ENCODE data around the gene PLPP3.

PLPP3 gene

DNA sequence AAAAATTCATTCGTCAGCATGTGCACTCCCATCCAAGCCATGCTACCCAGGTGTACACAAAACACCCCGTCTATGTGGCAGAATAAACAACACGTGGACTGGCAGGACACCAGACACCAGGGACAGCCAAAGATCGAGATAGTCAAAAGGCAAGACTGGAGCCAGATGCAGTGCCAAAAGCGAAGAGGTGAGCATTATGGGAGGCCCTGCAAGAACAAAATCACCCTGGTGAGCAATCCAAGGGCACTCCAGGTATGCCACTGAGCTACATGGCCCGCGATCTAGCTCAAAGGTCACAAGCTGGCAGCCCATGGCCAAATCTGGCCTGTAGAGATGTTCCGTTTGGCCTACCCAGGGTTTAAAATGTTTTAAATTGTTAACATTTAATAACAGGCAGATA is 33.7 kb downstream of the PLPP3 start:
- DNase-seq = no peak

GRCh38 chr1:56543783-56544612 is 35.4 kb downstream of the PLPP3 start:
- DNase-seq = no peak

DNA sequence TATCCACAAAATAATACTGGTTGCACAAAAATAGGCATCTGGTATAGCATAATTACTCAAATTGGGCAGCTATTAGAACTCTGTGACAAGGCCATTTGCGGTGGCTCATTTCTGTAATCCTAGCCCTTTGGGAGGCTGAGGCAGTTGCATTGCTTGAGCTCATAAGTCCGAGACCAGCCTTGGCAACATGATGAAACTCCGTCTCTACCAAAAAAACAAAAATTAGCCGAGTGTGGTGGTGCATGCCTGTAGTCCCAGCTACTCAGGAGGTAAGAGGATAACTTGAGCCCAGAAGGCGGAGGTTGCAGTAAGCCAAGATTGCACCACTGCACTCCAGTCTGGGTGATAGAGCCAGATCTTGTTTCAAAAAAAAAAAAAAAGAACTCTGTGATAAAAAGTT is 36.7 kb downstream of the PLPP3 start:
- DNase-seq = no peak

DNA sequence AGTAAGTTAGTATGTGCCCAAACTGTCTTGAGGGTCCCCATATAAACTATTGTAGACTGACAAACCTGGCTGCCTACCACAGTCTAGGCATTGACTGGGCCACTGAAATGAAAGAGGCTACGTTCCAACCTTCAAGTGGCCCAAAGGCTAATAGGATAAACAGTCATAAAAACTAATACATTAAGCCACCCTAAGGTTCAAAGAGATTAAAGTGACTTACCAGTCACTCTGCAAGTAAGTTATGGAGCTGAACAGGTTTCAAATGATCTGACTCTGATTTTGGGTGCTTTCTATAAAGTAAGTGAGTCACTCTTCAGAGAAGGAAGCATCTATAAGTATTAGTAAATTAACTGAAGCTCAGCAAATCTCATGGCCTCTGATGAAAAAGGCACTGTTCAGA is 38.0 kb downstream of the PLPP3 start:
- no peak for DNase-seq

GRCh38 chr1:56540467-56540866 is 38.9 kb downstream of the PLPP3 start:
- DNase-seq = no peak

- DNase-seq = no peak
These were observed 39.8 kb downstream of the PLPP3 start for GRCh38 chr1:56539520-56539931.

- DNase-seq = no peak
These were observed 40.8 kb downstream of the PLPP3 start for GRCh38 chr1:56538532-56538931.

GRCh38 chr1:56537660-56538059 is 41.7 kb downstream of the PLPP3 start:
- DNase-seq = no peak

DNA sequence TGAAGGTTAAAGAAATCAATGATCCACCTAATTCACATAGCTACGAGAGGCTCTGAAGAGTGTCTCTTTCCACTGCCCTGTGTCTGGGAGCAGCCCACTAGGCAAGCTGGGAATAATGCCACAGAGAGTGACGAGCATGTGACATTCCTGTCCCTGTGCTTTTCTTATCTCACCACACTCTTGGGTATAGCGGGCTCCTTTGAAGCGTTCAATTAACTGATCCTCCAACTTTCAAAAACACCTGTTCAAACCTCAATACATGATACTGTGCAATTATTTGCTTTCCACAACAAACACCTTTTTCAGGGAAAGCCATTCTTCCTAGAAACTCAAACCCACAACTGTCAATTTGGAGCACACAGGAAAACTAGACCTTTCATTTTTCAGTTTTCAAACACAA is 43.4 kb downstream of the PLPP3 start:
- no peak for DNase-seq

- DNase-seq = no peak
These were observed 44.0 kb downstream of the PLPP3 start for GRCh38 chr1:56535362-56535761.

DNA sequence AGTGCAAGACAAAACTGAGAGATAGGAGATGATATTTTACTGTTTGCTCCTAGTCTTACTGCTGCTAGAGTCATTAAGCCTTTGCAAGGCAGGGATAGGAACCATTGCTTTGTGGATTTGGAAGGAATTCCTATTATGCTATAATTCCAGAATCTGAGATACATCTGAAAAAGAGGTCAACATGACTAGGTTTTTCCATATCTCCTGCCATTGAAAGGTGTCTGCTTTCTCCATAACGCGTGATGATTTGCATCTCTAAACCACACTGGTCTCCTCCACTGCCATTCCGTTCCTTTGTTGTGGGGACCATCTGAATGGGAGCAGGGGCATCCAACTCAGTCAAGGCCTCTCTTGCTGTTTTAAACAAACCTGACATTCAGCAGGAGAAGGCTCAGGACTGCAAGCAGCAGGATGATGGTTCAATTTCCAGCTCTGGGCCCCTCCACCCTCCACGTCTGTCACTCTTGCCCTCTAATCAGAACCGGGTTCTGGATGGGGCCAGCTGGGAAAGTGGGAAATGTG is 45.2 kb downstream of the PLPP3 start:
- DNase-seq = no peak

- no peak for DNase-seq
These were observed 45.7 kb downstream of the PLPP3 start for GRCh38 chr1:56533621-56534020.

GRCh38 chr1:56533197-56533596 is 46.2 kb downstream of the PLPP3 start:
- no peak for DNase-seq

DNA sequence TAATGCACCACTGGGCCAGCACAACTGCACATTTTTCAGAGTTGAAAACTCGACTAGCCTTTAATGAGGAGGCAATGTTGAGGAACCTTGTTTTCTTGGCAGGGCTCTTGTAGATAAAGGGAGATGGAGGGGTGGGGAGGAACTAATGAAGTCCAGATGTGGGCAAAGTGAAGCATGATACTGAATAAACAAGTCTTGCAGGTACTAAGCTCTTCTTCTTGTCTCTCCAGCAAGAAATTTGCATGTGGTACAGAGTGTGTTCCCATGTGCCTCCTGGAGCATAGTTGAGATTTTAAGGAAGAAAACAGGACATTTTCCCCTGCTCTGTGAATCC is 47.0 kb downstream of the PLPP3 start:
- no peak for DNase-seq

- no peak for DNase-seq
These were observed 47.6 kb downstream of the PLPP3 start for GRCh38 chr1:56531624-56532349.

DNA sequence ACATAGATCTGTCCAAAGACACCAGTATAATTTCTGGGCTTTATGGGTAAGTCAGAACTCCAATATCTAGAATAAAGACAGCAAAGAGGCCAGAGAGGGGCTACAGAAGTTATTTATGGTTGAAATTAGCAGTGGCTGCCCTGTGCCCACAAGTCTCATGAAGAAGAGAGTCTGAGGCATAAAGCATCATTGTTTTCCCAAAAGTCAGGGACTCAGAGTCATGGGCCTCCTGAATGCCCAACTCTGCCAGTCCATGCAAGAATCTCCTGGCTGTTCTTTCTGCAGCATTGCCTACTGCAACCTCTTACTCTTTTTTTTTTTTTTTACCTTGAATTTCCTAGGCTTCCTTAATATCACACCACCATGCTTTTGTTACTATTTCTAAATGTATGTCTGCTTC is 49.6 kb downstream of the PLPP3 start:
- no peak for DNase-seq

DNA sequence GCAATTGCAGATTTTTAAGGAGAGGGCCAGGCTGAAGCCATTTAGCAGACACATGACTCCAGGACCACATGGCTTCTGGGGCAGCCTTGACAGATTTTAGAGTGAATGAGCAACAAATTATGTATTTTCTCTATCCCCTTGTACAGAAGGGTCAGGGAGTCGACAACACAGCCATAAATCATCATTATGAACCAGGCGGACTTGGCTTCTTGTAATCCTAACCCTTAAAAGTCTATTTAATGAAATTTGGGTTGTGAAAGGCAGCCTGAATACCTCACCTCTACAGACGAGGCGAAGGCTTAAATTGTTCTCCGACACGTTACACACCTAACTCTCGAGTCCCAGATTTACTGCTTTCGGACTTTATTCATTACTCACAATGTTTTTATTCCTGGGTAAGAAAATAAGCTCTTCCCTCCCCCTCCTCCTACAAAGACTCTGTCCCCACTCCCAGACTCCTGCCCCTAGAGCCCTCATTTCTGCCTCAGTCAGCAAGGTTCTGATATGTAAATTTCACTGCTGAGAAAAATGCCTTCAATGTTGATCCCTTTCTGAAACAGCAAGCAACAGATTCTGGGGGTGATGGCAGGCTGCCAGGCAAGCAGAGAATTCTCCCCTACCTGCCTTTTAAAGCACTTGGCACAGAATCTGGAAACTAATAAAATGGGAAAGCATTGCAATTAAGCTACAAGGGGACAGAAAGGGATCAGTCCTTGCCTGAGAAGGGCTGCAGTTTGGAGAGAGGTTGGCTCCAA is 51.6 kb downstream of the PLPP3 start:
- no peak for DNase-seq

DNA sequence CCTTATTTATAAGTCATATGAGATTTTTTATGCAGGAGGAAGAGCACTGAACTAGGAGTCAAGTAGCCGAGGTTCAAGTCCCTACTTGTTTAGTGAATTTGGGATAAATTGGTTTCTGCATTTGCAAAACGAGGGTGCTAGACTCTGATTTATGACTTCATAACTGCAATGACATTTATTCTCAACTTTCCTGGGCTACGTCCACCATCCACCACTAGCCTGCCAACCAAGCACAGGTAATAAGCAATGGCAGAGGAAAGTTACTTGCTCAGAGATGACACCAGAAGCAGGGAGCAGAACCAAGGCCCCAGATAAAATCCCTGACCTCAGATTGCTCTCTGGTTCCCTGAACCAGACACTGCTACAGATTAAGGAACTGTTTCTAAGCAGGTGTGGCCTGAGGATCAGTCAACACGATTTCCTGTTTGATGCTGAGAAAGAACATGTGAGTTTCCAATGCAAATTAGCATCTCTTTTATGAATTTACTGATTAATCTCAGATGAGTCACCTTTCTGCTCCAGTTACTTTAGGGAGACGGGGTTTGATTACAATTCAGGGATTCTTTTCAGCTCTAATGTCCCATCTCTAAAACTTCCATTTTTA is 52.7 kb downstream of the PLPP3 start:
- DNase-seq = no peak

DNA sequence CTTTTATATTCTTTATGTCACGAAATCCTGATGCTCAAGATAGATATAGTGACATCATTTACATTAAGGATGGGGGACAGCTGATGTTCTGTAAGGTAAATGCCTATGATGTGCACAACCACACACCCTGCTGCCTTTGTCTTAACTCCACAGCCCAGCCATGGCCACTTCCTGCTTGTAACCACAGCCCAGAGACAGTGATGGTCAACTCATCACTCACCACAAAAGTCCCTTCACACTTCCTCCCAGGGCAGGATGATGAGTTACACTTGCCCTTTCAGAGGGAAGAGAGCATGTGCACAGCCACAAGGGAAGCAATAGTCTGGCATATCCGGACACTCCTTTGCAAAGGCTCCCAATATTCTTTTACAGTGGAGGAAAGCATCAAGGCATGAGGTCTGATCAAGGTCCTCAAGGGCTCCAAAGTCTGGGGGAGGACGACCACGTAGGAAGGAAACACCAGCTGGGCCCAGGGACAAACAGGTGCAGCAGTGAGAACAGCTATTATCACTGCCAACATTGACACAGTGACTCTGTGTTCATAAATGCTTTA is 53.8 kb downstream of the PLPP3 start:
- no peak for DNase-seq

DNA sequence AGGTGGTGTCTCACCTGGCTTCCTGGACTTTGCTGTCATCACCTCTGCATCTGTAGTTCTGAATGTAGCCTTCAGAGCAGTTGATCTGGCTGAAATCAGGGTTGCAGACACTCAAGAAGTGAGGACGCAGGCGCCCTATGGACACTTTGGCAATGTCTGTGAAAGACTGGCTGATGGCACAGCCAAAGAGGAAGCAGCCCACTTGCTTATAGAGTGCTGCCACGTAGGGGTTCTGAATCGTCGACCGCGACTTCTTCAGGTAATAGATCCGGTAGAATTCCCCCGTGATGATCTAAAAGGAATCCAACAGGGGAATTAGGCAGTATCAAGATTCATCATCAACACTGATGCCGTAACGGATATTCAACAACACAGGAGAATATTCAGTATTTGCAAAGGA is 55.1 kb downstream of the PLPP3 start:
- no peak for DNase-seq

GRCh38 chr1:56522680-56523079 is 56.7 kb downstream of the PLPP3 start:
- no peak for DNase-seq

DNA sequence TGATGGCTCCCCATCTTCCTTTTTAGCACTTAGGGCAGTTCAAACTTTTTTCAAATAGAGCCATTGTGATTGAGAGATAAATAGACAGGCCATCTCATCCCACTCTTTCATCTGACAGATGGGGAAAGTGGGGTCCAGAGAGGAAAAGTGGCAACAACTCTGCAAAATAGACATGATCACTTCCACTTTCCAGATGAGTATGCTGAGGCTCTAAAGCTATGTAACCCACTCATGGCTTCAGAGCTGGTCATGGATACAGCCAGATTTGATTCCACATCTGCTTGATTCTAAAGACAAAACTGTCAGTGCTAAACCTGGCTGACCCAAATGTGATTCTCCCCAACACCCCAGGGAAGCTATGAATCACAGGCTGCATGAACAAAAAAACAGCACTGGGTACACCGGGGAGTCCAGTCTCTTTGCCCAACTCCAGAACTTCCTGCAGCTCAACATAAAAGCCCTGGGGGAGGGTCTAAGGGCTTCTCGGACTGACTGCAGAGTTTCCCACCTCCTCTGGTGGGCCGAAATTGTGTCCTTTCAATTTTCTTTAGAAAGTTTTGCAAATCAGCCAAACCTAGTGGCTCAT is 59.3 kb downstream of the PLPP3 start:
- no peak for DNase-seq

Data from activated CD4-positive, alpha-beta T cell treated with anti-CD3 and anti-CD28 coated beads for 4 hours (primary cell).